ENCODE measurements around the gene DCANP1. TPM values are rescaled to one million over a fixed set of nuclear protein-coding genes. Genes with fewer than 3 reads are reported as not detected.

The DCANP1 gene
- total and polyA plus RNA-seq, 10 of the 15 experiments (the other 5 are each of a cell fraction or from before 2014, with no cell fraction given), result 0.01 TPM; not detected in 9

GRCh38 chr5:135489466-135490244, 42.5 kb upstream of the DCANP1 start:
- intact Hi-C loops (cut with micrococcal nuclease; ENCODE audit: unreplicated experiment), result no loop called here
- in situ Hi-C loops (cut with MboI), result no loop called here
- CTCF ChIA-PET, result no interaction called here
- SMC1A ChIA-PET (ENCODE audit: uncharacterized antibody, unreplicated experiment), result no interaction called here
- TF ChIP-seq WRNIP1 (IDR thresholded peaks at IDR 0.05; ENCODE audit: borderline replicate concordance, low read depth, low read length), result no peak
- no peak for TF ChIP-seq ZBTB11 (CRISPR knock-in tag; IDR thresholded peaks at IDR 0.05)
- TF ChIP-seq BCL3 (IDR thresholded peaks at IDR 0.05; ENCODE audit: borderline replicate concordance, insufficient read depth, low read depth, low read length, poor library complexity, severe bottlenecking), result no peak
- no peak for TF ChIP-seq ZBTB40 (IDR thresholded peaks at IDR 0.05; ENCODE audit: borderline replicate concordance)
- no peak for TF ChIP-seq RAD21 (IDR thresholded peaks at IDR 0.05; ENCODE audit: insufficient read depth, low read depth, low read length)
- TF ChIP-seq SIX5 (IDR thresholded peaks at IDR 0.05; ENCODE audit: low read depth, low read length, severe bottlenecking), result no peak
- TF ChIP-seq PML (IDR thresholded peaks at IDR 0.05; ENCODE audit: low read length), result no peak
- no peak for TF ChIP-seq FOXK2 (IDR thresholded peaks at IDR 0.05)
- no peak for TF ChIP-seq IKZF2 (IDR thresholded peaks at IDR 0.05)
- no peak for TF ChIP-seq EGR1 (IDR thresholded peaks at IDR 0.05; ENCODE audit: borderline replicate concordance in 1 of 2, low read depth in 2 of 2, low read length in 2 of 2)
- no peak for TF ChIP-seq PAX8 (IDR thresholded peaks at IDR 0.05)
- no peak for TF ChIP-seq SREBF2 (IDR thresholded peaks at IDR 0.05; ENCODE audit: low read length)
- TF ChIP-seq GATAD2B (conservative IDR thresholded peaks at IDR 0.05; ENCODE audit: low read depth), result no peak
- no peak for TF ChIP-seq TCF12 (IDR thresholded peaks at IDR 0.05; ENCODE audit: low read depth, low read length)
- TF ChIP-seq ZNF274 (IDR thresholded peaks at IDR 0.05; ENCODE audit: insufficient read depth, insufficient read length), result no peak
- TF ChIP-seq HDAC6 (IDR thresholded peaks at IDR 0.05; ENCODE audit: unreplicated experiment), result no peak
- Histone ChIP-seq H3K4me1 (ENCODE audit: control insufficient read depth, insufficient read depth, low read length) (no peaks in the 10 kb centered on the region), H3K4me2 (ENCODE audit: control insufficient read depth, insufficient read depth) (no peak overlapping the region), H3K36me3 (ENCODE audit: control insufficient read depth in 2 of 2, insufficient read depth in 2 of 2, low read length in 1 of 2) (no peaks in the 10 kb centered on the region), H3K4me3 (no peak overlapping the region), H3K27ac (ENCODE audit: control insufficient read depth, insufficient read depth) (no peak overlapping the region), H3K27me3 (replicated peaks in 1 of 2; ENCODE audit: control insufficient read depth in 2 of 2, insufficient read depth in 2 of 2, low read length in 1 of 2) (peaks cover 10 to 20% of the 10 kb centered on the region in 2 experiments; a peak in 3 of 4 replicates), H4K20me1 (ENCODE audit: control insufficient read depth, insufficient read depth) (no peaks in the 10 kb centered on the region; the same call in 1 of the 2 replicates), H3K9me3 (replicated peaks; ENCODE audit: control insufficient read depth, insufficient read depth, low read length) (no peaks in the 10 kb centered on the region), H2AFZ (ENCODE audit: control insufficient read depth, low read depth, low read length) (no peak overlapping the region), H3K9ac (ENCODE audit: control insufficient read depth, insufficient read depth, low read length) (no peak overlapping the region), H3K79me2 (ENCODE audit: control insufficient read depth, insufficient read depth, low read length) (no peaks in the 10 kb centered on the region)
- WGBS (ENCODE audit: insufficient coverage, insufficient replicate concordance, low lambda C conversion rate, missing lambda C conversion rate), result 17% methylated on average over 53 of the region's 53 CpGs
- FAIRE-seq, result no peak
- ATAC-seq, result no peak
- POLR2A ChIA-PET, result no interaction called here
- no peak for DNase-seq (ENCODE audit: low read depth, low spot score)
- BruUV-seq (replicated peaks), result no TSS peak
- RAD21 ChIA-PET (ENCODE audit: unreplicated experiment), result no interaction called here

All from GM12878 (cell line).